Measurements from ENCODE around the gene NRROS. TPM values are rescaled to one million over a fixed set of nuclear protein-coding genes. Genes with fewer than 3 reads are reported as not detected.

Gene NRROS
- total and polyA plus RNA-seq, 2 of the 4 experiments (the other 2 are of a cell fraction), result 0.10 TPM; not detected in 1

DNA sequence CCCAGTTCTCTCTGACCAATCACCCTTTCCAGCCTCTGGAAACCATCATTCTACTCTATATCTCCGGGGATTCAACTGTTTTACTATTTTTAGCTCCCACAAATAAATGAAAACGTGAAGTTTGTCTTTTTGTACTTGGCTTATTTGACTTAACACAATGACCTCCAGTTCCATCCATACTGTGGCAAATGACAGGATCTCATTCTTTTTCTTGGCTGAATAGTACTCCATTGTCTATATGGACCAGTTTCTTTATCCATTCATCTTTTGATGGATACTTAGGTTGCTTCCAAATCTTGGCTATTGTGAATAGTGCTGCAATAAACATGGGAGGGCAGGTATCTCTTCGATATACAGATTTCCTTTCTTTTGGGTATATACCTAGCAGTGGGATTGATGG lies 34.1 kb downstream of the NRROS start:
- Histone ChIP-seq H3K9me1 (ENCODE audit: insufficient read depth, low read length) (no peaks in the 10 kb centered on the region), H3K4me1 (ENCODE audit: control insufficient read depth, insufficient read depth, low read length) (no peaks in the 10 kb centered on the region), H2BK5ac (ENCODE audit: low read depth, low read length, poor library complexity, severe bottlenecking) (no peak overlapping the region), H3K9ac (ENCODE audit: low read depth, low read length) (no peak overlapping the region), H4K20me1 (ENCODE audit: insufficient read depth, low read length) (no peaks in the 10 kb centered on the region), H3K23ac (ENCODE audit: low read depth, low read length) (no peak overlapping the region), H3K27ac (ENCODE audit: insufficient read depth, low read length) (no peak overlapping the region), H3K18ac (ENCODE audit: low read depth, low read length) (no peak overlapping the region), H3K4me2 (ENCODE audit: low read depth, low read length) (no peak overlapping the region), H2BK120ac (ENCODE audit: low read depth, low read length) (no peak overlapping the region), H4K5ac (ENCODE audit: low read depth, low read length) (no peak overlapping the region), H2BK15ac (ENCODE audit: low read depth, low read length) (no peak overlapping the region), H3K4ac (ENCODE audit: low read depth, low read length) (no peak overlapping the region), H4K91ac (ENCODE audit: insufficient read depth, low read depth, low read length) (no peak overlapping the region), H3K9me3 (ENCODE audit: control insufficient read depth, insufficient read depth, low read length) (no peaks in the 10 kb centered on the region), H3K27me3 (ENCODE audit: control insufficient read depth, insufficient read depth, low read length) (peaks cover 23% of the 10 kb centered on the region), H2AFZ (replicated peaks; ENCODE audit: low read length, poor library complexity) (no peak overlapping the region), H3K79me1 (ENCODE audit: low read depth in 1 of 2, low read length in 2 of 2) (no peaks in the 10 kb centered on the region), H3K4me3 (ENCODE audit: insufficient read depth, low read depth, low read length) (no peak overlapping the region), H2AK5ac (ENCODE audit: low read depth, low read length) (no peak overlapping the region), H2BK20ac (ENCODE audit: low read depth, low read length) (no peak overlapping the region), H3K36me3 (ENCODE audit: control insufficient read depth, insufficient read depth, low read length) (no peaks in the 10 kb centered on the region), H4K8ac (ENCODE audit: low read depth in 2 of 2, low read length in 2 of 2) (no peak overlapping the region), H3K56ac (ENCODE audit: extremely low read depth, insufficient read depth, low read length) (no peak overlapping the region), H3K14ac (replicated peaks; ENCODE audit: low read depth, low read length) (no peak overlapping the region), H2AK9ac (replicated peaks; ENCODE audit: low read depth, low read length, poor library complexity) (no peak overlapping the region)
- ATAC-seq (ENCODE audit: low read depth) (no peak), DNase-seq (no peak)
- CTCF ChIA-PET, result no interaction called here
- 63% methylated on average over 2 of the region's 3 CpGs; no CpG with 5 or more reads in 1 of the 2 experiments for WGBS, 2 experiments (ENCODE audit: extremely low coverage in 2 of 2, insufficient read length in 1 of 2)
- BruUV-seq (replicated peaks), result no TSS peak
- TF ChIP-seq RFX5 (IDR thresholded peaks at IDR 0.05; ENCODE audit: low read depth, low read length) (no peak), CEBPB (IDR thresholded peaks at IDR 0.05; ENCODE audit: low read depth, low read length) (no peak), BHLHE40 (IDR thresholded peaks at IDR 0.05; ENCODE audit: low read depth, low read length) (no peak), MAFK (IDR thresholded peaks at IDR 0.05; ENCODE audit: low read depth, low read length) (no peak), MXI1 (IDR thresholded peaks at IDR 0.05; ENCODE audit: borderline replicate concordance, low read depth, low read length) (no peak), CHD1 (IDR thresholded peaks at IDR 0.05; ENCODE audit: low read depth, low read length) (no peak), FOS (IDR thresholded peaks at IDR 0.05; ENCODE audit: low read depth, low read length) (no peak), SMC3 (IDR thresholded peaks at IDR 0.05; ENCODE audit: low read depth, low read length) (no peak), USF2 (IDR thresholded peaks at IDR 0.05; ENCODE audit: low read depth, low read length) (no peak), POLR2A (IDR thresholded peaks at IDR 0.05; ENCODE audit: low read depth, low read length) (no peak), NFE2L2 (IDR thresholded peaks at IDR 0.05; ENCODE audit: low read depth, low read length) (no peak), RAD21 (IDR thresholded peaks at IDR 0.05; ENCODE audit: low read length) (no peak), RCOR1 (IDR thresholded peaks at IDR 0.05; ENCODE audit: insufficient replicate concordance, low read length) (no peak), MAZ (IDR thresholded peaks at IDR 0.05; ENCODE audit: borderline replicate concordance, low read depth, low read length) (no peak)
- TF ChIP-seq, protein P1, sequence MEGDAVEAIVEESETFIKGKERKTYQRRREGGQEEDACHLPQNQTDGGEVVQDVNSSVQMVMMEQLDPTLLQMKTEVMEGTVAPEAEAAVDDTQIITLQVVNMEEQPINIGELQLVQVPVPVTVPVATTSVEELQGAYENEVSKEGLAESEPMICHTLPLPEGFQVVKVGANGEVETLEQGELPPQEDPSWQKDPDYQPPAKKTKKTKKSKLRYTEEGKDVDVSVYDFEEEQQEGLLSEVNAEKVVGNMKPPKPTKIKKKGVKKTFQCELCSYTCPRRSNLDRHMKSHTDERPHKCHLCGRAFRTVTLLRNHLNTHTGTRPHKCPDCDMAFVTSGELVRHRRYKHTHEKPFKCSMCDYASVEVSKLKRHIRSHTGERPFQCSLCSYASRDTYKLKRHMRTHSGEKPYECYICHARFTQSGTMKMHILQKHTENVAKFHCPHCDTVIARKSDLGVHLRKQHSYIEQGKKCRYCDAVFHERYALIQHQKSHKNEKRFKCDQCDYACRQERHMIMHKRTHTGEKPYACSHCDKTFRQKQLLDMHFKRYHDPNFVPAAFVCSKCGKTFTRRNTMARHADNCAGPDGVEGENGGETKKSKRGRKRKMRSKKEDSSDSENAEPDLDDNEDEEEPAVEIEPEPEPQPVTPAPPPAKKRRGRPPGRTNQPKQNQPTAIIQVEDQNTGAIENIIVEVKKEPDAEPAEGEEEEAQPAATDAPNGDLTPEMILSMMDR (conservative IDR thresholded peaks at IDR 0.05; ENCODE audit: low read depth, low read length), result no peak
- TF ChIP-seq, protein P2, sequence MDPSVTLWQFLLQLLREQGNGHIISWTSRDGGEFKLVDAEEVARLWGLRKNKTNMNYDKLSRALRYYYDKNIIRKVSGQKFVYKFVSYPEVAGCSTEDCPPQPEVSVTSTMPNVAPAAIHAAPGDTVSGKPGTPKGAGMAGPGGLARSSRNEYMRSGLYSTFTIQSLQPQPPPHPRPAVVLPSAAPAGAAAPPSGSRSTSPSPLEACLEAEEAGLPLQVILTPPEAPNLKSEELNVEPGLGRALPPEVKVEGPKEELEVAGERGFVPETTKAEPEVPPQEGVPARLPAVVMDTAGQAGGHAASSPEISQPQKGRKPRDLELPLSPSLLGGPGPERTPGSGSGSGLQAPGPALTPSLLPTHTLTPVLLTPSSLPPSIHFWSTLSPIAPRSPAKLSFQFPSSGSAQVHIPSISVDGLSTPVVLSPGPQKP (IDR thresholded peaks at IDR 0.05; ENCODE audit: borderline replicate concordance, low read depth, low read length), result no peak
- POLR2A ChIA-PET (ENCODE audit: unreplicated experiment), result no interaction called here
- dilution Hi-C loops (cut with HindIII; ENCODE audit: low sequenced_read_pairs, unreplicated experiment) (no loop called here), intact Hi-C loops (cut with micrococcal nuclease) (no loop called here), in situ Hi-C loops (cut with MboI; ENCODE audit: low sequenced_read_pairs) (no loop called here)

Data from IMR-90 (cell line).